Panc1 (cell line): Measurements from ENCODE around the gene CACNA1B.

Experiments
- POLR2AphosphoS5 ChIP-seq: IDR thresholded peaks from 2 replicates; pipeline ENCODE4 v1.6.1; 2012; ENCODE audit warnings: mild to moderate bottlenecking, low read depth, low read length, moderate library complexity
- SIN3A ChIP-seq: IDR thresholded peaks from 2 replicates; pipeline ENCODE4 v1.6.1; 2012; ENCODE audit warnings: low read depth, mild to moderate bottlenecking, low read length, moderate library complexity, borderline replicate concordance; ENCODE audit not compliant: insufficient read depth
- TF ChIP-seq, protein P1 (sequence below): fragments of 450-650 bp; IDR thresholded peaks from 2 replicates; pipeline ENCODE4 v1.5.1; 2017; ENCODE audit warnings: mild to moderate bottlenecking

DNA sequence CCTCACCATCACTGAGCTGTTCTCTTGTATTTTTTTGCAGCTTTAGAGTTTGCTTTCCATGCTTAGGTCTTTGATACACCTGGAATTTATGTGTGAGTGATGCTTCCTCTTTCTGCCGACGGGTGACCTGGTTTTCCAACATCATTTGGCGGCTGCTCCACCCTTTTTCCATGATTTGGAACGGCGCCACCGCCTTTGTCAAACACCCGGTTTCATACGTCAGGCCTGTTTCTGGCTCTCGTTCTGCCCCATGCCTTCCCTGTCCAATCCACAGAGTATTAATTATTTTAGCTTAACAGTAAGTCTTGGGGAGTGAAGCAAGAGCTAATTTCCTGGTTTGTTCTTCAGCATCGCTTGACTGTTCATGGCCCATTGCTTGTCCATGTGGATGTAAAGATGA lies 30.2 kb downstream of the CACNA1B start:
- TF ChIP-seq, protein P1, sequence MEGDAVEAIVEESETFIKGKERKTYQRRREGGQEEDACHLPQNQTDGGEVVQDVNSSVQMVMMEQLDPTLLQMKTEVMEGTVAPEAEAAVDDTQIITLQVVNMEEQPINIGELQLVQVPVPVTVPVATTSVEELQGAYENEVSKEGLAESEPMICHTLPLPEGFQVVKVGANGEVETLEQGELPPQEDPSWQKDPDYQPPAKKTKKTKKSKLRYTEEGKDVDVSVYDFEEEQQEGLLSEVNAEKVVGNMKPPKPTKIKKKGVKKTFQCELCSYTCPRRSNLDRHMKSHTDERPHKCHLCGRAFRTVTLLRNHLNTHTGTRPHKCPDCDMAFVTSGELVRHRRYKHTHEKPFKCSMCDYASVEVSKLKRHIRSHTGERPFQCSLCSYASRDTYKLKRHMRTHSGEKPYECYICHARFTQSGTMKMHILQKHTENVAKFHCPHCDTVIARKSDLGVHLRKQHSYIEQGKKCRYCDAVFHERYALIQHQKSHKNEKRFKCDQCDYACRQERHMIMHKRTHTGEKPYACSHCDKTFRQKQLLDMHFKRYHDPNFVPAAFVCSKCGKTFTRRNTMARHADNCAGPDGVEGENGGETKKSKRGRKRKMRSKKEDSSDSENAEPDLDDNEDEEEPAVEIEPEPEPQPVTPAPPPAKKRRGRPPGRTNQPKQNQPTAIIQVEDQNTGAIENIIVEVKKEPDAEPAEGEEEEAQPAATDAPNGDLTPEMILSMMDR, result no peak
- TF ChIP-seq SIN3A, result no peak
- TF ChIP-seq POLR2AphosphoS5, result no peak
